ENCODE data around the gene IL21. TPM values are rescaled to one million over a fixed set of nuclear protein-coding genes. Genes with fewer than 3 reads are reported as not detected.

The IL21 gene
- total RNA-seq, 1 experiment from 2014 or later, result not detected

- ChIA-PET POLR2A (no interaction called here), CTCF (no interaction called here)
- Mint-ChIP-seq H3K36me3 (ENCODE audit: insufficient read depth, unreplicated experiment) (no peaks in the 10 kb centered on the region), H3K9me3 (ENCODE audit: unreplicated experiment) (no peaks in the 10 kb centered on the region), H3K27ac (ENCODE audit: unreplicated experiment) (no peak overlapping the region), H3K27me3 (ENCODE audit: insufficient read depth, unreplicated experiment) (no peaks in the 10 kb centered on the region), H3K4me1 (ENCODE audit: low read depth, unreplicated experiment) (peaks cover 12% of the 10 kb centered on the region), H3K4me3 (ENCODE audit: unreplicated experiment) (no peak overlapping the region)
- H3K27me3 ChIP-seq (replicated peaks; ENCODE audit: control insufficient read depth, insufficient read depth, low read length), result no peaks in the 10 kb centered on the region
- peaks cover 8% of the 10 kb centered on the region; the same call in 1 of the 2 replicates for H3K4me1 ChIP-seq
- H3K9me3 ChIP-seq, result no peaks in the 10 kb centered on the region
- no TSS peak for BruUV-seq (replicated peaks)
- H3K4me3 ChIP-seq (ENCODE audit: low read depth, low read length), result no peak overlapping the region
- TF ChIP-seq, protein P1, sequence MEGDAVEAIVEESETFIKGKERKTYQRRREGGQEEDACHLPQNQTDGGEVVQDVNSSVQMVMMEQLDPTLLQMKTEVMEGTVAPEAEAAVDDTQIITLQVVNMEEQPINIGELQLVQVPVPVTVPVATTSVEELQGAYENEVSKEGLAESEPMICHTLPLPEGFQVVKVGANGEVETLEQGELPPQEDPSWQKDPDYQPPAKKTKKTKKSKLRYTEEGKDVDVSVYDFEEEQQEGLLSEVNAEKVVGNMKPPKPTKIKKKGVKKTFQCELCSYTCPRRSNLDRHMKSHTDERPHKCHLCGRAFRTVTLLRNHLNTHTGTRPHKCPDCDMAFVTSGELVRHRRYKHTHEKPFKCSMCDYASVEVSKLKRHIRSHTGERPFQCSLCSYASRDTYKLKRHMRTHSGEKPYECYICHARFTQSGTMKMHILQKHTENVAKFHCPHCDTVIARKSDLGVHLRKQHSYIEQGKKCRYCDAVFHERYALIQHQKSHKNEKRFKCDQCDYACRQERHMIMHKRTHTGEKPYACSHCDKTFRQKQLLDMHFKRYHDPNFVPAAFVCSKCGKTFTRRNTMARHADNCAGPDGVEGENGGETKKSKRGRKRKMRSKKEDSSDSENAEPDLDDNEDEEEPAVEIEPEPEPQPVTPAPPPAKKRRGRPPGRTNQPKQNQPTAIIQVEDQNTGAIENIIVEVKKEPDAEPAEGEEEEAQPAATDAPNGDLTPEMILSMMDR (IDR thresholded peaks at IDR 0.05; ENCODE audit: insufficient read depth in 1 of 2, low read depth in 1 of 2, low read length in 1 of 2, severe bottlenecking in 1 of 2, unreplicated experiment in 1 of 2), result no peak
- no peaks in the 10 kb centered on the region for H3K36me3 ChIP-seq (ENCODE audit: control insufficient read depth, insufficient read depth, low read length)
- intact Hi-C loops (cut with micrococcal nuclease; ENCODE audit: unreplicated experiment), result no loop called here
- DNase-seq, result no peak
Observed at GRCh38 chr4:122666527-122667245, 45.8 kb upstream of the IL21 start.

- no peak for DNase-seq
- CTCF ChIA-PET, result no interaction called here
- POLR2A ChIA-PET, result no interaction called here
- intact Hi-C loops (cut with micrococcal nuclease; ENCODE audit: unreplicated experiment), result no loop called here
- BruUV-seq (replicated peaks), result no TSS peak
- Histone ChIP-seq H3K36me3 (ENCODE audit: control insufficient read depth, insufficient read depth, low read length) (no peaks in the 10 kb centered on the region), H3K4me3 (ENCODE audit: low read depth, low read length) (no peak overlapping the region), H3K27me3 (replicated peaks; ENCODE audit: control insufficient read depth, insufficient read depth, low read length) (no peaks in the 10 kb centered on the region), H3K4me1 (peaks cover 8% of the 10 kb centered on the region; the same call in 1 of the 2 replicates), H3K9me3 (no peaks in the 10 kb centered on the region)
- no peaks in the 10 kb centered on the region for H3K9me3 Mint-ChIP-seq (ENCODE audit: unreplicated experiment)
- H3K36me3 Mint-ChIP-seq (ENCODE audit: insufficient read depth, unreplicated experiment), result peaks cover 5% of the 10 kb centered on the region
- H3K4me1 Mint-ChIP-seq (ENCODE audit: low read depth, unreplicated experiment), result peaks cover 12% of the 10 kb centered on the region
- no peak overlapping the region for H3K4me3 Mint-ChIP-seq (ENCODE audit: unreplicated experiment)
- H3K27me3 Mint-ChIP-seq (ENCODE audit: insufficient read depth, unreplicated experiment), result no peaks in the 10 kb centered on the region
- H3K27ac Mint-ChIP-seq (ENCODE audit: unreplicated experiment), result no peak overlapping the region
- TF ChIP-seq, protein P1 (IDR thresholded peaks at IDR 0.05; ENCODE audit: insufficient read depth in 1 of 2, low read depth in 1 of 2, low read length in 1 of 2, severe bottlenecking in 1 of 2, unreplicated experiment in 1 of 2), result no peak
Observed at GRCh38 chr4:122665161-122665929, 44.5 kb upstream of the IL21 start.

- H3K27me3 Mint-ChIP-seq (ENCODE audit: insufficient read depth, unreplicated experiment), result no peaks in the 10 kb centered on the region
- CTCF ChIA-PET, result no interaction called here
- no peak overlapping the region for H3K27ac Mint-ChIP-seq (ENCODE audit: unreplicated experiment)
- POLR2A ChIA-PET, result no interaction called here
- TF ChIP-seq, protein P1 (IDR thresholded peaks at IDR 0.05; ENCODE audit: insufficient read depth in 1 of 2, low read depth in 1 of 2, low read length in 1 of 2, severe bottlenecking in 1 of 2, unreplicated experiment in 1 of 2), result no peak
- H3K4me1 ChIP-seq, result peaks cover 8% of the 10 kb centered on the region; the same call in 1 of the 2 replicates
- BruUV-seq (replicated peaks), result no TSS peak
- H3K36me3 Mint-ChIP-seq (ENCODE audit: insufficient read depth, unreplicated experiment), result peaks cover 5% of the 10 kb centered on the region
- H3K9me3 Mint-ChIP-seq (ENCODE audit: unreplicated experiment), result no peaks in the 10 kb centered on the region
- no peak overlapping the region for H3K4me3 ChIP-seq (ENCODE audit: low read depth, low read length)
- DNase-seq, result no peak
- intact Hi-C loops (cut with micrococcal nuclease; ENCODE audit: unreplicated experiment), result no loop called here
- no peaks in the 10 kb centered on the region for H3K9me3 ChIP-seq
- no peak overlapping the region for H3K4me3 Mint-ChIP-seq (ENCODE audit: unreplicated experiment)
- peaks cover 12% of the 10 kb centered on the region for H3K4me1 Mint-ChIP-seq (ENCODE audit: low read depth, unreplicated experiment)
- H3K36me3 ChIP-seq (ENCODE audit: control insufficient read depth, insufficient read depth, low read length), result no peaks in the 10 kb centered on the region
- no peaks in the 10 kb centered on the region for H3K27me3 ChIP-seq (replicated peaks; ENCODE audit: control insufficient read depth, insufficient read depth, low read length)
Observed at GRCh38 chr4:122663814-122664610, 43.1 kb upstream of the IL21 start.

Data from Caco-2 (cell line).